K562 (cell line): ENCODE data around the gene PPP1R14B. TPM values are rescaled to one million over a fixed set of nuclear protein-coding genes. Genes with fewer than 3 reads are reported as not detected.

Experiments
- CCNT2 ChIP-seq: IDR thresholded peaks from 2 replicates; pipeline ENCODE4 v1.6.1; 2011; ENCODE audit warnings: borderline replicate concordance, low read depth, mild to moderate bottlenecking, moderate library complexity, mixed read lengths, low read length; ENCODE audit not compliant: insufficient read length; ENCODE audit errors: extremely low read depth
- DMBX1 ChIP-seq: fragments of 250-450 bp; sonication (Bioruptor Pico); IDR thresholded peaks from 2 replicates; pipeline ENCODE4 v1.8.0; 2022; ENCODE audit warnings: inconsistent platforms, mild to moderate bottlenecking, moderate library complexity, borderline replicate concordance
- ELF1 ChIP-seq: fragments of 200-800 bp; sonication (Bioruptor generic); IDR thresholded peaks from 2 replicates; pipeline ENCODE4 v1.6.1; 2016; ENCODE audit warnings: missing genetic modification characterization, missing compliant biosample characterization
- FOXP1 ChIP-seq: sonication (generic); formaldehyde crosslinking; IDR thresholded peaks from 2 replicates; pipeline ENCODE4 v1.8.0; 2022; ENCODE audit warnings: mild to moderate bottlenecking, missing genetic modification reagents
- GTF2E2 ChIP-seq: fragments of 200-800 bp; sonication (Bioruptor generic); IDR thresholded peaks from 2 replicates; pipeline ENCODE4 v1.6.1; 2016; ENCODE audit warnings: missing genetic modification characterization, missing compliant biosample characterization
- IFI16 ChIP-seq: fragments of 250-450 bp; sonication (Bioruptor Pico); IDR thresholded peaks from 2 replicates; pipeline ENCODE4 v2.1.2; 2022; ENCODE audit warnings: mild to moderate bottlenecking, inconsistent platforms
- KDM2B ChIP-seq: fragments of 250-450 bp; sonication (Bioruptor Pico); IDR thresholded peaks from 2 replicates; pipeline ENCODE4 v1.8.0; 2021; ENCODE audit warnings: mild to moderate bottlenecking, moderate library complexity
- NCOA2 ChIP-seq, 2 experiments: fragments of 450-650 bp; IDR thresholded peaks; 2 replicates each; pipeline ENCODE4 v1.6.1; 2018; ENCODE audit warnings: mild to moderate bottlenecking in 2 of 2, moderate library complexity in 1 of 2; ENCODE audit not compliant: partially characterized antibody in 2 of 2
- NR2C1 ChIP-seq, 2 experiments: fragments of 450-650 bp; IDR thresholded peaks; 2 replicates each; pipeline ENCODE4 v1.6.1; 2017; ENCODE audit warnings: mild to moderate bottlenecking in 2 of 2, antibody characterized with exemption in 1 of 2, inconsistent platforms in 1 of 2, missing compliant biosample characterization in 1 of 2, missing genetic modification characterization in 1 of 2
- POLR2AphosphoS2 ChIP-seq: IDR thresholded peaks from 2 replicates; pipeline ENCODE4 v1.6.1; 2012; ENCODE audit warnings: low read length, improper control_type of control experiment
- SMAD3 ChIP-seq: fragments of 450-650 bp; formaldehyde crosslinking; conservative IDR thresholded peaks from 2 replicates; pipeline ENCODE4 v1.4.0; 2020; ENCODE audit warnings: mild to moderate bottlenecking
- TBP ChIP-seq: optimal IDR thresholded peaks from 2 replicates; pipeline ENCODE3; 2011; ENCODE audit warnings: low read depth, low read length, improper control_type of control experiment
- THRAP3 ChIP-seq: fragments of 450-650 bp; IDR thresholded peaks from 2 replicates; pipeline ENCODE4 v1.6.1; 2016; ENCODE audit warnings: mild to moderate bottlenecking, inconsistent platforms, borderline replicate concordance
- ZFP91 ChIP-seq: sonication (generic); formaldehyde crosslinking; IDR thresholded peaks from 2 replicates; pipeline ENCODE4 v1.8.0; 2022; ENCODE audit warnings: mild to moderate bottlenecking, missing genetic modification reagents
- ZNF140 ChIP-seq: fragments of 250-450 bp; sonication (Bioruptor Pico); IDR thresholded peaks from 2 replicates; pipeline ENCODE4 v1.8.0; 2021; ENCODE audit warnings: moderate library complexity, mild to moderate bottlenecking, inconsistent platforms
- polyA plus RNA-seq, 8 experiments: library from polyadenylated mRNA; depleted of rRNA in 4 of 8; stranded (reverse) in 5 of 8; unstranded in 3 of 8; fragments of >200 nt; fragmentation: Nextera tagmentation in 2 of 8; fragmentation: Illumina TruSeq in 1 of 8; extraction: Ambion mirVana in 2 of 8; extraction: Trizol in 1 of 8; gene quantifications; 2 replicates each; pipeline versions ENCODE4 v1.2.1 to v1.2.3, GENCODE V29; 2011 to 2014; ENCODE audit warnings: inconsistent platforms in 1 of 8, missing spikeins in 1 of 8
- total RNA-seq, 7 experiments: library from RNA; depleted of rRNA in 6 of 7; stranded (reverse); fragments of >200 nt in 6 of 7; fragmentation: Illumina TruSeq in 2 of 7; extraction: Trizol in 2 of 7; gene quantifications; 2 replicates each; pipeline versions ENCODE4 v1.2.1 to v1.2.3, GENCODE V29; 2011 to 2021; ENCODE audit warnings: low replicate concordance in 1 of 7
- TF ChIP-seq, protein P1 (sequence below): fragments of 250-450 bp; sonication (Bioruptor Pico); IDR thresholded peaks from 2 replicates; pipeline ENCODE4 v1.5.0; 2020; ENCODE audit warnings: mild to moderate bottlenecking
- TF ChIP-seq, protein P2 (sequence below): fragments of 450-650 bp; formaldehyde crosslinking; IDR thresholded peaks from 2 replicates; pipeline ENCODE4 v1.4.0; 2020; ENCODE audit warnings: mild to moderate bottlenecking, mixed read lengths
- TF ChIP-seq, protein P3 (sequence below): IDR thresholded peaks from 3 replicates; pipeline ENCODE4 v1.6.1; 2011; ENCODE audit warnings: borderline replicate concordance, mild to moderate bottlenecking, moderate library complexity; ENCODE audit not compliant: insufficient read length; ENCODE audit errors: extremely low read depth

The PPP1R14B gene
- total and polyA plus RNA-seq, 9 of the 15 experiments (the other 6 are each of a cell fraction or from before 2014, with no cell fraction given): 7.7 to 566 (median 212) TPM

DNA sequence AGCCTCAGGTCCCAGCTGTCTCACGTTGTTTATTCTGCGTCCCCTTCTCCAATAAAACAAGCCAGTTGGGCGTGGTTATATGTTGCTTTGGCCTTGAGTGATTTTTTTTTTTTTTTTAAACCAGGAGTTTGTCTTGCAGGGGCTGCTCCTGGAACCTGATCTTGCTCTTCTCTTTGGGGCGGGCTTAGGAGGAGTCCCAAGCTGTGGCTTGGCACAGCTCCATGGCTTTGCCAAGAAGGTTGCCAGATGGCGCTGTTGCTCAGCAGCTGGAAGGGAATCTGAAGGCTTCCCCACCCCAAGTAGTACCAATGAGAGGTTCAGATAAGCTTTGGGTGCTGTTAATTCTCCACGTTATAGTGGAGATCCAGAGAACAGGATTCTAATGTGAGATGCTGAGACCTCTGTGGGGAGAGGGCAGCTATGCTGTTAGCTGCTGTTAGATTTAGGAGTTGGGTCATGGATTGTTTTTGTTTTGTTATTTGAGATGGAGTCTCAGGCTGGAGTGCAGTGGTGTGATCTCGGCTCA is 42.2 kb downstream of the PPP1R14B start (continued):
- TF ChIP-seq ZFP91: no peak
- TF ChIP-seq, protein P1, sequence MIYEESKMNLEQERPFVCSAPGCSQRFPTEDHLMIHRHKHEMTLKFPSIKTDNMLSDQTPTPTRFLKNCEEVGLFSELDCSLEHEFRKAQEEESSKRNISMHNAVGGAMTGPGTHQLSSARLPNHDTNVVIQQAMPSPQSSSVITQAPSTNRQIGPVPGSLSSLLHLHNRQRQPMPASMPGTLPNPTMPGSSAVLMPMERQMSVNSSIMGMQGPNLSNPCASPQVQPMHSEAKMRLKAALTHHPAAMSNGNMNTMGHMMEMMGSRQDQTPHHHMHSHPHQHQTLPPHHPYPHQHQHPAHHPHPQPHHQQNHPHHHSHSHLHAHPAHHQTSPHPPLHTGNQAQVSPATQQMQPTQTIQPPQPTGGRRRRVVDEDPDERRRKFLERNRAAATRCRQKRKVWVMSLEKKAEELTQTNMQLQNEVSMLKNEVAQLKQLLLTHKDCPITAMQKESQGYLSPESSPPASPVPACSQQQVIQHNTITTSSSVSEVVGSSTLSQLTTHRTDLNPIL (CRISPR knock-in tag): no peak
- no peak for TF ChIP-seq ZNF140 (CRISPR knock-in tag)
- no peak for TF ChIP-seq GTF2E2 (tag)
- TF ChIP-seq CCNT2: no peak
- no peak for TF ChIP-seq DMBX1 (CRISPR knock-in tag)
- no peak for TF ChIP-seq NR2C1 (IDR thresholded peaks at IDR 0.05)
- no peak for TF ChIP-seq NR2C1 (tag; IDR thresholded peaks at IDR 0.05)
- TF ChIP-seq, protein P2, sequence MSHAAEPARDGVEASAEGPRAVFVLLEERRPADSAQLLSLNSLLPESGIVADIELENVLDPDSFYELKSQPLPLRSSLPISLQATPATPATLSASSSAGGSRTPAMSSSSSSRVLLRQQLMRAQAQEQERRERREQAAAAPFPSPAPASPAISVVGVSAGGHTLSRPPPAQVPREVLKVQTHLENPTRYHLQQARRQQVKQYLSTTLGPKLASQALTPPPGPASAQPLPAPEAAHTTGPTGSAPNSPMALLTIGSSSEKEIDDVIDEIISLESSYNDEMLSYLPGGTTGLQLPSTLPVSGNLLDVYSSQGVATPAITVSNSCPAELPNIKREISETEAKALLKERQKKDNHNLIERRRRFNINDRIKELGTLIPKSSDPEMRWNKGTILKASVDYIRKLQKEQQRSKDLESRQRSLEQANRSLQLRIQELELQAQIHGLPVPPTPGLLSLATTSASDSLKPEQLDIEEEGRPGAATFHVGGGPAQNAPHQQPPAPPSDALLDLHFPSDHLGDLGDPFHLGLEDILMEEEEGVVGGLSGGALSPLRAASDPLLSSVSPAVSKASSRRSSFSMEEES (CRISPR knock-in tag): no peak
- no peak for TF ChIP-seq FOXP1 (CRISPR knock-in tag)
- TF ChIP-seq NCOA2 (IDR thresholded peaks at IDR 0.05; ENCODE audit: partially characterized antibody in 2 of 2): no peak
- no peak for TF ChIP-seq SMAD3 (CRISPR knock-in tag)
- no peak for TF ChIP-seq ELF1 (tag)
- TF ChIP-seq POLR2AphosphoS2: peak; percentile 92; the same call in 1 of the 2 replicates
- TF ChIP-seq TBP: no peak
- no peak for TF ChIP-seq KDM2B
- TF ChIP-seq, protein P3, sequence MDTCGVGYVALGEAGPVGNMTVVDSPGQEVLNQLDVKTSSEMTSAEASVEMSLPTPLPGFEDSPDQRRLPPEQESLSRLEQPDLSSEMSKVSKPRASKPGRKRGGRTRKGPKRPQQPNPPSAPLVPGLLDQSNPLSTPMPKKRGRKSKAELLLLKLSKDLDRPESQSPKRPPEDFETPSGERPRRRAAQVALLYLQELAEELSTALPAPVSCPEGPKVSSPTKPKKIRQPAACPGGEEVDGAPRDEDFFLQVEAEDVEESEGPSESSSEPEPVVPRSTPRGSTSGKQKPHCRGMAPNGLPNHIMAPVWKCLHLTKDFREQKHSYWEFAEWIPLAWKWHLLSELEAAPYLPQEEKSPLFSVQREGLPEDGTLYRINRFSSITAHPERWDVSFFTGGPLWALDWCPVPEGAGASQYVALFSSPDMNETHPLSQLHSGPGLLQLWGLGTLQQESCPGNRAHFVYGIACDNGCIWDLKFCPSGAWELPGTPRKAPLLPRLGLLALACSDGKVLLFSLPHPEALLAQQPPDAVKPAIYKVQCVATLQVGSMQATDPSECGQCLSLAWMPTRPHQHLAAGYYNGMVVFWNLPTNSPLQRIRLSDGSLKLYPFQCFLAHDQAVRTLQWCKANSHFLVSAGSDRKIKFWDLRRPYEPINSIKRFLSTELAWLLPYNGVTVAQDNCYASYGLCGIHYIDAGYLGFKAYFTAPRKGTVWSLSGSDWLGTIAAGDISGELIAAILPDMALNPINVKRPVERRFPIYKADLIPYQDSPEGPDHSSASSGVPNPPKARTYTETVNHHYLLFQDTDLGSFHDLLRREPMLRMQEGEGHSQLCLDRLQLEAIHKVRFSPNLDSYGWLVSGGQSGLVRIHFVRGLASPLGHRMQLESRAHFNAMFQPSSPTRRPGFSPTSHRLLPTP: no peak
- no peak for TF ChIP-seq THRAP3
- no peak for TF ChIP-seq IFI16 (CRISPR knock-in tag)
